BJ (cell line): ENCODE measurements around the gene CACNA1C. TPM values are rescaled to one million over a fixed set of nuclear protein-coding genes. Genes with fewer than 3 reads are reported as not detected.

Source experiments
- CTCF ChIA-PET: fragments of 350-600 bp; formaldehyde crosslinking; extraction: SDS; loops from one replicate; lab custom pipeline; 2021; ENCODE audit warnings: antibody characterized with exemption, inconsistent platforms; lab: Yijun Ruan, JAX
- POLR2A ChIA-PET: fragments of 300-600 bp; sonication (Branson Sonifier 250); formaldehyde crosslinking; extraction: SDS; loops from one replicate; lab custom pipeline; 2021; ENCODE audit warnings: antibody characterized with exemption; lab: Charles Lee
- DNase-seq: peaks from one replicate; pipeline ENCODE4 v3.0.0-alpha.2; 2011; ENCODE audit warnings: low read depth
- H3K27me3 ChIP-seq: 2 replicates; pipeline ENCODE4 v1.6.0; 2011; ENCODE audit warnings: low read length; ENCODE audit not compliant: control insufficient read depth, insufficient read depth
- H3K36me3 ChIP-seq: 2 replicates; pipeline ENCODE4 v1.5.1; 2011; ENCODE audit warnings: low read length; ENCODE audit not compliant: control insufficient read depth, insufficient read depth
- H3K4me3 ChIP-seq: 2 replicates; pipeline ENCODE4 v1.5.1; 2011; ENCODE audit warnings: low read depth, mild to moderate bottlenecking, control low read depth, low read length
- polyA plus RNA-seq: library from polyadenylated mRNA; depleted of rRNA; stranded (reverse); fragments of >200 nt; gene quantifications from 2 replicates; pipeline ENCODE4 v1.2.3, GENCODE V29; 2011
- TF ChIP-seq, protein P1 (sequence below): IDR thresholded peaks from 2 replicates; pipeline ENCODE4 v1.5.1; 2011; ENCODE audit warnings: low read depth, mild to moderate bottlenecking, control low read depth, inconsistent platforms, low read length, moderate library complexity; ENCODE audit not compliant: insufficient read depth

CACNA1C gene
- polyA plus RNA-seq, 1 experiment: 14.7 TPM

DNA sequence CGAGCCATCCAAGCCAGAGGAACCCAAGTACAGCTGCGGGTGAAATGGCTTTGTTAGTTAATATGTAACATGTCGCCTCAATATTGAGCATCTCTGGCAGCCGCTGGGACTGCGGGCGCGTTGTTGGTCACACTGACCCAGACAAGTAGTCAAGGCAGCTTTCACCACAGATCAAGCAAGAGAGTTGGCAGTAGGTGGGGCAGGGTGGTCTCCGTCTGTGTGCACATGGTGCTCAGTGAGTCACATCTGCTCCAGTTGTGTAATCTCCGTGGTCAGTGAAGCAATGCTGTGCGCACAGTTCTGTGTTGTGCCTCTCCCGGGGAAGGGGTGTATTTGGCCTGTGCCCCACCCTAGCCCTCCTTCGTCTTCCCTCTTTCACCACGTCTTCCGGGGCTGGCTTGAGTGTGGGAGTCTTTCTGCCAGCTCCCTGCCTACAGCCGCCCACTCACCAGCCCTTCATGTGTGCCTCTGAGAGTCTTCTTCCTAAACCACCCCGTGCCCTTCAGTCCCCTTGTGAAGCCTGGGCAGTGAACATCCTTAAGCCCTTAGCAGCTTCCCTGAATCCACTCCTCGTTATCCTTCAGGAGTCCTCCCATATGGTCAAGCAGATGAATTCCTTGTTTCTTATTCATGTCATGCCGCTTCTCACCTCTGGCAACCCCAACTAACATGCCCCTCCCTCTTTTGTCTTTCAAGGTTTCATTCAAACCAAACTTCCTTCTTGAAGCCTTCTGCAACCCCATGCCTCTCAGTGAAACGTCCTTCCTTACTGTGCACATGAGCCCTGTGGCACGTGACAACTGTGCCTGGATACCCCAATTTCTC, 242.1 kb downstream of the CACNA1C start:
- POLR2A ChIA-PET: interaction anchor here (1.0 kb wide), 1 partner anchor 30 kb away, joined by 4 read pairs; no protein-coding TSS in a partner anchor
- Histone ChIP-seq H3K27me3 (no peaks in the 10 kb centered on the region), H3K4me3 (no peak overlapping the region), H3K36me3 (no peaks in the 10 kb centered on the region)
- DNase-seq: peak; percentile 62
- TF ChIP-seq, protein P1, sequence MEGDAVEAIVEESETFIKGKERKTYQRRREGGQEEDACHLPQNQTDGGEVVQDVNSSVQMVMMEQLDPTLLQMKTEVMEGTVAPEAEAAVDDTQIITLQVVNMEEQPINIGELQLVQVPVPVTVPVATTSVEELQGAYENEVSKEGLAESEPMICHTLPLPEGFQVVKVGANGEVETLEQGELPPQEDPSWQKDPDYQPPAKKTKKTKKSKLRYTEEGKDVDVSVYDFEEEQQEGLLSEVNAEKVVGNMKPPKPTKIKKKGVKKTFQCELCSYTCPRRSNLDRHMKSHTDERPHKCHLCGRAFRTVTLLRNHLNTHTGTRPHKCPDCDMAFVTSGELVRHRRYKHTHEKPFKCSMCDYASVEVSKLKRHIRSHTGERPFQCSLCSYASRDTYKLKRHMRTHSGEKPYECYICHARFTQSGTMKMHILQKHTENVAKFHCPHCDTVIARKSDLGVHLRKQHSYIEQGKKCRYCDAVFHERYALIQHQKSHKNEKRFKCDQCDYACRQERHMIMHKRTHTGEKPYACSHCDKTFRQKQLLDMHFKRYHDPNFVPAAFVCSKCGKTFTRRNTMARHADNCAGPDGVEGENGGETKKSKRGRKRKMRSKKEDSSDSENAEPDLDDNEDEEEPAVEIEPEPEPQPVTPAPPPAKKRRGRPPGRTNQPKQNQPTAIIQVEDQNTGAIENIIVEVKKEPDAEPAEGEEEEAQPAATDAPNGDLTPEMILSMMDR: no peak
- CTCF ChIA-PET: interaction anchor here (0.7 to 1.6 kb wide), 3 partner anchors 10 to 288 kb away, joined by 3 to 5 read pairs (median 3); no protein-coding TSS in a partner anchor

DNA sequence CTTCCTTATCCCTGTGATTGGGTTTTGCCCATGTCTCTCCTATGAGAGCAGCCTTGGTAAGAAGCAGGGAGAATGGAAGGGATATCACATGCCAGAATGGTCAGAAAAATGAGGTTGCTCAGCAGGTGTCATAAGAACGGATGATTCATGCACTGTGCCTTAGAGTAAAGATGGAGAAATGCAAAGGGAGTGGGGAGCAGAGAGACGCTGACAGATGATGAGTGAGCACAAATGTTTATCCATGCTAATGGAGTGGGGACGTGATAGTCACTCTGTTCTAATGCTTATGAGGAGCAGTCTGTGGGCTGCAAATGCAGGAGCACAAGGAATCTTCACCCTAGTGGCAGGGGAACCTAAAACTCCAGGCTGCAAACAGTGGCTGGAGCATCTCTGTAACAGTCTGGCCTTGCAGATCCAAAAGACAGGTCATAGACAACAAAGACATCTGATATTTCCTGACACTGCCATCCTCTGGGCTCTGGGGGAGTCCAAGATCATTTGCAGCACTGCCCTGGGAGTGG, 243.2 kb downstream of the CACNA1C start:
- TF ChIP-seq, protein P1: peak; percentile 22
- no peaks in the 10 kb centered on the region for H3K27me3 ChIP-seq
- POLR2A ChIA-PET: no interaction called here
- no peak overlapping the region for H3K4me3 ChIP-seq
- CTCF ChIA-PET: no interaction called here
- H3K36me3 ChIP-seq: no peaks in the 10 kb centered on the region
- DNase-seq: peak; percentile 56

DNA sequence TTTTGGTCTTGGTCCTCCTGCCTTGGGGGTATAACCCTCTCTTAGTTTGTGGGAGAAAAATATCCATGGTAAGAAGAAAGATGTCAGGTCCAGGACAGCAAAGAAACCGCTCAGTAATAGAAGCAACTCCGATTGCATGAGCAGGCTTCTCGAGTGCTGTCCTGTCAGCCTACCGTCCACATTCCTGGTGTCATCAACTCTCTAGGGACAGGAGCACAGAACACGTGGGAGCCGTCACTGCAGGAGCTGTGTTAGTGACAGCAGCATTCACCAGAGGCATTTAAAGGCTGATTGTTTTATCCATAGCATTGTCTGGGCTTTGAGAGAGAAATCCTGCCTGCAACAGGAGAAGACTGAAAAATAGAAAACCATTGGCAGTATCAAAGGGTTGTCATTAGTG, 244.2 kb downstream of the CACNA1C start:
- ChIA-PET POLR2A (no interaction called here), CTCF (no interaction called here)
- TF ChIP-seq, protein P1: no peak
- no peak for DNase-seq
- Histone ChIP-seq H3K4me3 (no peak overlapping the region), H3K27me3 (no peaks in the 10 kb centered on the region), H3K36me3 (no peaks in the 10 kb centered on the region)

DNA sequence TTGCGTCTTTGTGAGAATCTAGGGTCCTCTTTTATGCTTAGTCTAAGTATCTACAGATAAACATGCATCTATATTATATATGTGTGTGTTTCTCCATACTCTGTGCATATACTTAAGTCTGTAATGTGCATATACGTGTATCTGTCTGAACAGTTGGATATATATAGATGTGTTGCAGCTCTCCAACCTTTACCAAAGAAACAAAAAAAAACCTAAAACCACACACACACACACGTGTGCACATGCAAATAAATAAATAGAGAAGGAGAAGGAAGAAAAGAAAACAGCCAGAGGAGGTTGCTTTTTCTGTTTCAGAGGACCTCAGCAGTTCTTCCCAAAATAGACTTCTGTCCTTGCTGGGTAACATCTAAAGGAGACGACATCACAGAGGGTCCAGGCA, 244.9 kb downstream of the CACNA1C start:
- Histone ChIP-seq H3K4me3 (no peak overlapping the region), H3K36me3 (no peaks in the 10 kb centered on the region), H3K27me3 (no peaks in the 10 kb centered on the region)
- POLR2A ChIA-PET: no interaction called here
- CTCF ChIA-PET: no interaction called here
- TF ChIP-seq, protein P1: no peak
- no peak for DNase-seq

DNA sequence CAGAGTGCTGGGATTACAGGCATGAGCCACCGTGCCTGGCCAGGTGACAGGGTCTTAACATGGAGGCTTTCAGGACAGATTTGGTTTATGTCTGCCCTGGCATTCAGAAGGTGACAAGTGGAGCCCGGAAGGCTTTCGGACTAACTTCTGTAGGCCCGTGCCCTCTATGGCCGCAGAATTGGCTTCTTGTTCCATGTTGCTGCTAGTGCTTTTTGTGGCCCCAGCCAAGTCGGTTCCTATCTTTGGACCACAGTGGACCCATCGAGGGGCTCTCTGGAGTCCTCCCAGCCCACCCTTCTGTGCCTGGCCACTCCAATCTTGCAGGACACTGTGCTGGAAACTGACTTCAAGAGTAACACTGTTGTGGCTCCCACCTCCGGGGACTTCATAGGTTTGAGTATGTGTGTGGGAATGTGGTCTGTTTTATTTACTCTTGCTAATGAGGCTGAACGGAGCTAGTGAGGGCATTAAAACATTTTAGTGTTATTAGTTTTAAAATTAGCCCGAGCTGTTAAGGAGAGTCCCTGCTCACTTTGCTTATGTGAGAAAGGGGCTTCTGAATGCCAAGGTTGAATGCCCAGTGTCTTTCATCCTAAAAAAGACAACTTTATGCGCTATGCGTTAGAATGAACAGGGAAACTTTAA, 245.9 kb downstream of the CACNA1C start:
- Histone ChIP-seq H3K27me3 (no peaks in the 10 kb centered on the region), H3K36me3 (no peaks in the 10 kb centered on the region), H3K4me3 (no peak overlapping the region)
- DNase-seq: no peak
- TF ChIP-seq, protein P1: no peak
- ChIA-PET POLR2A (no interaction called here), CTCF (interaction anchor here (0.6 to 2.4 kb wide), 2 partner anchors 10 to 693 kb away, joined by 3 to 6 read pairs; no protein-coding TSS in a partner anchor)
